ENCODE results near the gene MRPL28. TPM values are rescaled to one million over a fixed set of nuclear protein-coding genes. Genes with fewer than 3 reads are reported as not detected.
"Not testable (repeated sequence)": the region's sequence is repeated elsewhere in the genome, so short reads cannot be mapped to it uniquely, and the experiment has no call there.

MRPL28 gene
- total RNA-seq, 2 experiments from 2014 or later = 89.0 to 90.7 TPM

DNA sequence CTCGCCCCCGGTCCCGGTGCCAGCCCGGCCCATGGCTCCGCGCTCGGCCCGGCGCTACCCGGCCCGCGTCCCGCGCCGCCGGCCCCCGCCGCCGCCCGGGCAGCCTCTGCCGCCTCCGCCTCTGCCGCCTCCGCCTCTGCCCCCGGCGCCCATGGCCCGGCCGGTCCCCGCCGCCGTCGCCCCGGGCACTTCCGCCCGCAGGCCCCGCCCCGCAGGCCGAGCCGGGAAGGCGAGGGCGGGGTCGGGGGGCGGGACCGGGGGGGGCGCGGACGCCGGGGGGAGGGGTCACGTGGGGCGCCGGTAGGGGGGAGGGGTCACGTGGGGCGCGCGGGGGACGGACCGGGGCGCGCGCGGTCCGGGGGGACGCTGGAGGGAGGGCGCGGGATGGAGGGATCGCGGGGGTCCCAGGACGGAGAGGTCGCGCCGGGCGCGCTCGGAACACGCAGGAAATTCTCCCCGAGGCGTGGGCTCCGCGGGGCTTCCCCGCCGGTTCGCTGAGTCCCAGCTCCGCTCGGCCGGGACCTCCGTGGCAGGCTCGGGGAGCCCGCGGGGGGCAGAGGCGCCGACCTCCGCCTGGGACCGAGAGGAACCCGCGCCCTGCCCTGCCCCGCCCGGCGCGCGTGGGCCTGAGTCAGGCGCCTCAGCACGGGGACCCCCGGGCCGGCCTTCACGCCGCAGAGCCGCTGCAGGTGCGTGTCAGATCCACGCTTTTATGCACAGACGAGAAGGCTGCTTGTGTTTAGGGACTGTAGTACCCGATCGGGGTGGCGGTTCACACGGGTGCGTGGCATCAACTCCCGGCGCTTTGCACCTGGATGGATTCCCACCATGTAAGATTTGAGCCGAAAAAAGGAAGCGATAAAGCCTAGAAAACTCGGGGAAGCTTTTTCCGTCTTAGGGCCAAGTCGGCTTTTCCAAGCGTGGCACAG is 11.7 kb upstream of the MRPL28 start, which contains the start of gene PGAP6:
TSS of gene PGAP6 (minus strand) at position 190 of the 929 bp plus-strand sequence. CDS start at position 33, 157 bp downstream.
- Mint-ChIP-seq H3K4me1 (peaks cover 20% of the 10 kb centered on the region), H3K27me3 (peaks cover 5% of the 10 kb centered on the region), H3K4me3 (peak within 1 kb of the TSS; percentile 77), H3K27ac (peak within 1 kb of the TSS; percentile 36), H3K36me3 (no peaks in the 10 kb centered on the region), H3K9me3 (ENCODE audit: low read depth) (no peaks in the 10 kb centered on the region)
- DNase-seq = peak; percentile 72
- peak; percentile 79 for ATAC-seq
- CTCF ChIA-PET = interaction anchor here (0.7 to 1.5 kb wide), 3 partner anchors 30 to 145 kb away, joined by 3 to 7 read pairs (median 5); partner anchors contain the start of genes AXIN1 and CAPN15

DNA sequence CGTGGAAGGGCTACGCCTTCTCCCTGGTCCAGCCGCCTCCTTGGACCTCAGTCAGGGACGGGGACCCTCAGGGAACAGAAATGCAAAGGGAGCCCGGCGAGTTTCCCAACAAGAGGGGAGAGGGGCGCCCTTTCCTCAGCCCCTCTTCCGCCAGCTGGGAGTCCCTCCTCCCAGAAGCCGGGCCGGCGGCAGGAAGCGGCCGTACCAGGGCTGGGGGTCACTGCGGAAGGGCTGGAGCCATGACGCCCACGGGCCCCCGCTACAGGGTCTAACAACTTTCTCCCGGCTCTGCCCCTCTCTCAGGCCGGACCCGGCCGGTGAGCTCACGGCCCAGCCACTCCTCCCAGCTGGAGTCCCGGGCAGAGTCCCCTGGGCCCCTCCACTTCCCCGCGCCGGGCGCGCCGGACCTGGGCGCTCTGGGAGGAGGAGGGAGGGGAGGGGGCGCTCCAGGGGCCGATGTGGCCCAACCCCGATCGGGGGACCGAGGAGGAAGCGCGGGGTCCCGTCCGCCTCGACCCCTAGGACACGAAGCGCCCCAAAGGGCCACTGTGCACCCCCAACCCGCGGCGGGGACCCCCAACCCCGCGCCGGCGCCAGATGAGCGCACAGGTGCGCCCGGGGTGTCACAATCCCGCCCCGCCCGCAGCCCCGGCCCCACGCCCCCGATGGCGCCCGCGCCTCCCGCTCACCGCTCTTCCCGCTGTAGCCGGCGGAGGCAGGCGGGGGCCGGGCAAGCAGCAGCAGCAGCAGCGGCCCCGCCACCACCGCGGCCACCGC is 10.9 kb upstream of the MRPL28 start:
- H3K4me3 Mint-ChIP-seq = peak overlapping the region; percentile 64
- CTCF ChIA-PET = interaction anchor here (1.3 kb wide), 2 partner anchors 11 to 29 kb away, joined by 4 to 5 read pairs; partner anchors contain the start of genes AXIN1 and MRPL28
- ATAC-seq = peak; percentile 51
- peak; percentile 44 for DNase-seq
- H3K36me3 Mint-ChIP-seq = peaks cover under 1% of the 10 kb centered on the region
- no peaks in the 10 kb centered on the region for H3K9me3 Mint-ChIP-seq (ENCODE audit: low read depth)
- H3K4me1 Mint-ChIP-seq = peaks cover 20% of the 10 kb centered on the region
- peaks cover 5% of the 10 kb centered on the region for H3K27me3 Mint-ChIP-seq
- no peak overlapping the region for H3K27ac Mint-ChIP-seq

DNA sequence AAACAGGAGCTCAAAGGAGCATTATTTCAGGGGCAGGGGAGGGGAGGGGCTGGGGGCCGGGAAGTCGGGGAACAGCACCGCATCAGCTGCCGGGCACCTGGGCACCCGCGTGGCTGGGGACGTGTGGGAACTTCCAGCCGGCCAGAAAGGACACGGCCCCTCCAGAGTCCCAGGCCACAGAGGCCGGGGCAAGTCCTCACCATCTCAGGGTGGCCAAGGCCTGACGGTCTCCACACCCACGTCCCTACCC is 10.3 kb upstream of the MRPL28 start:
- peaks cover 5% of the 10 kb centered on the region for H3K27me3 Mint-ChIP-seq
- peak overlapping the region; percentile 64 for H3K4me3 Mint-ChIP-seq
- DNase-seq (no peak), ATAC-seq (no peak)
- no peaks in the 10 kb centered on the region for H3K9me3 Mint-ChIP-seq (ENCODE audit: low read depth)
- CTCF ChIA-PET = interaction anchor here (1.3 kb wide), 2 partner anchors 10 to 28 kb away, joined by 4 to 5 read pairs; partner anchors contain the start of genes AXIN1 and MRPL28
- peaks cover 20% of the 10 kb centered on the region for H3K4me1 Mint-ChIP-seq
- H3K36me3 Mint-ChIP-seq = peaks cover 1% of the 10 kb centered on the region
- H3K27ac Mint-ChIP-seq = no peak overlapping the region

GRCh38 chr16:379961-380761 is 9.8 kb upstream of the MRPL28 start:
- Mint-ChIP-seq H3K9me3 (ENCODE audit: low read depth) (no peaks in the 10 kb centered on the region), H3K4me1 (peaks cover 20% of the 10 kb centered on the region), H3K27me3 (peaks cover 5% of the 10 kb centered on the region), H3K4me3 (peak overlapping the region; percentile 58), H3K27ac (peak overlapping the region; percentile 69), H3K36me3 (peaks cover 1% of the 10 kb centered on the region)
- CTCF ChIA-PET = interaction anchor here (1.3 kb wide), 2 partner anchors 10 to 28 kb away, joined by 4 to 5 read pairs; partner anchors contain the start of genes AXIN1 and MRPL28
- peak; percentile 47 for DNase-seq
- ATAC-seq = no peak

GRCh38 chr16:379183-379960 is 9.0 kb upstream of the MRPL28 start:
- Mint-ChIP-seq H3K27me3 (peaks cover 5% of the 10 kb centered on the region), H3K4me1 (peaks cover 20% of the 10 kb centered on the region), H3K27ac (peak overlapping the region; percentile 69), H3K36me3 (peaks cover 1% of the 10 kb centered on the region), H3K9me3 (ENCODE audit: low read depth) (no peaks in the 10 kb centered on the region), H3K4me3 (no peak overlapping the region)
- CTCF ChIA-PET = no interaction called here
- no peak for DNase-seq
- ATAC-seq = no peak

DNA sequence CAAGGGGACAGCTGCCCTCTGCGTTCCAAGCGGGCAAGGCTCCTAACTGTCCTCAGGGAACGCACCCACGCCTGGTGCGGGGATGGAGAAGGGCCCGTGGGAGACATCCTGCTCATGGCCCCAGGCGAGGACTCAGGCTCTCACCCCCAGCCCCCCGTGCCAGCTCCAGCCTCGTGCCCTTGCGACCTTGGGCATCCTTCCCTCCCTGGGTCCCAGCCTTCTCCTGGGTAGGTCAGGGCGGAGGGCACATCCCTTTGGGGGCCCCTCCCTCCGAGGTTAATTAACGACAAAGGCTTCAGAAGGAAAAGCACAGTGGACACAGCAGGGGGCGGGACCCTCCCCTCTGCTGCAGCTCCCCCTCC is 8.5 kb upstream of the MRPL28 start:
- Mint-ChIP-seq H3K9me3 (ENCODE audit: low read depth) (no peaks in the 10 kb centered on the region), H3K27ac (no peak overlapping the region), H3K27me3 (peaks cover 5% of the 10 kb centered on the region), H3K36me3 (peaks cover 1% of the 10 kb centered on the region), H3K4me3 (no peak overlapping the region), H3K4me1 (peaks cover 20% of the 10 kb centered on the region)
- CTCF ChIA-PET = no interaction called here
- DNase-seq (no peak), ATAC-seq (no peak)

DNA sequence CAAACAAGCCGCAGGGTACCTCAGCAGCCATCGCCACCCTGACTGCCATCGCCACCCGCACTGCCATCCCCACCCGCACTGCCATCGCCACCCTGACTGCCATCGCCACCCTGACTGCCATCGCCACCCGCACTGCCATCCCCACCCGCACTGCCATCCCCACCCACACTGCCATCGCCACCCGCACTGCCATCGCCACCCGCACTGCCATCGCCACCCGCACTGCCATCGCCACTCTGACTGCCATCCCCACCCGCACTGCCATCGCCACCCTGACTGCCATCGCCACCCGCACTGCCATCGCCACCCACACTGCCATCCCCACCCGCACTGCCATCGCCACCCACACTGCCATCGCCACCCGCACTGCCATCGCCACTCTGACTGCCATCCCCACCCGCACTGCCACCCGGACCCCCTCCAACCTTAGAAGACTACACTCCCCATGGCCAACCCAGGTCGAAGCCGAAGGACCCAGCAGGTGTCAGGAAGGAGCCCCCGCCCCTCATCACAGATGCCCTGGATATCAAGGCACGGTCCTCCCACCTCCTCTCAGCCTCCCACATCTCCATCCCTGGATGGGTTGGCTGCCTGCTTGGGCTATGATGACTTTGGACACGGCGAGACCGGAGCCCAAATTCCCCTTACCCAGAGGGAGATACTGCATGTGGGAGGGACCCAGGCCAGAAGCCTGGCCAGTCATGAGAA is 7.9 kb upstream of the MRPL28 start:
- H3K36me3 Mint-ChIP-seq, CTCF ChIA-PET: not testable (repeated sequence)

DNA sequence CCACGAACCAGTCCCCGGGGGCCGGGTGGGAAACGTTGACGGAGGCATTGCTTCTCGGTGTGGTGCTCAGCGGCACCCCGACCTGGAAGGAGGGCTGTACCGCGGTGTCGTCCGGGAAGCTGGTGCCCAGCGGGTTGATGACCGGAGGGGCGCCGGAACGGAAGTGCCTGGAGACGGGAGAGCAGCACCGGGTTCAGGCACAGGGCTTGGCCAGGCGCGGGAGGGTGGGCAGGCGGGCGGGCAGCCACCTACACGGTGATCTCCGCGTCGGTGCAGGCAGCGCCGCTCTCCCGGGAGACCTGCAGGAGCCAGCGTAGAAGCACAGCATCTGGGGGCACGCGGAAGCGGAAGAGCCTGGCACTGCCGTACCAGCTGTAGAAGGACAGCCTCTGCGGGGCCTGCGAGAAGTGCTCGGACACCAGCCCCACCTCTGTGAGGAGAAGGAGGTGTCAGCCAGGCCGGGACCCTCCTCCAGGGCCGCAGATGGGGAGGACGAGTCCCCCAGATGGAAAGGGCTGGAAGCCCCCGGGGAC is 7.1 kb upstream of the MRPL28 start:
- Mint-ChIP-seq H3K36me3 (peaks cover 1% of the 10 kb centered on the region), H3K4me3 (no peak overlapping the region), H3K27me3 (no peaks in the 10 kb centered on the region), H3K27ac (no peak overlapping the region), H3K9me3 (ENCODE audit: low read depth) (no peaks in the 10 kb centered on the region), H3K4me1 (peaks cover 8% of the 10 kb centered on the region)
- no peak for ATAC-seq
- peak; percentile 39 for DNase-seq
- CTCF ChIA-PET = no interaction called here

More for the DNA sequence above, 7.9 kb upstream of the MRPL28 start:
- not testable (repeated sequence) for H3K4me3 Mint-ChIP-seq; ATAC-seq; H3K27ac Mint-ChIP-seq; H3K9me3 Mint-ChIP-seq (ENCODE audit: low read depth); DNase-seq; H3K27me3 Mint-ChIP-seq
- H3K4me1 Mint-ChIP-seq = peaks cover 15% of the 10 kb centered on the region

- H3K27me3 Mint-ChIP-seq = no peaks in the 10 kb centered on the region
- no peaks in the 10 kb centered on the region for H3K9me3 Mint-ChIP-seq (ENCODE audit: low read depth)
- peaks cover 2% of the 10 kb centered on the region for H3K36me3 Mint-ChIP-seq
- H3K4me1 Mint-ChIP-seq = peaks cover 6% of the 10 kb centered on the region
- DNase-seq (peak; percentile 39), ATAC-seq (no peak)
- CTCF ChIA-PET = interaction anchor here (0.5 kb wide), 1 partner anchor 10 kb away, joined by 4 read pairs; no protein-coding TSS in a partner anchor
- no peak overlapping the region for H3K4me3 Mint-ChIP-seq
- H3K27ac Mint-ChIP-seq = no peak overlapping the region
These were observed 6.6 kb upstream of the MRPL28 start for GRCh38 chr16:376817-377418.

GRCh38 chr16:375927-376816 is 5.8 kb upstream of the MRPL28 start:
- H3K27me3 Mint-ChIP-seq = no peaks in the 10 kb centered on the region
- no peaks in the 10 kb centered on the region for H3K9me3 Mint-ChIP-seq (ENCODE audit: low read depth)
- no peak overlapping the region for H3K27ac Mint-ChIP-seq
- CTCF ChIA-PET = interaction anchor here (0.5 kb wide), 1 partner anchor 11 kb away, joined by 4 read pairs; no protein-coding TSS in a partner anchor
- no peak overlapping the region for H3K4me3 Mint-ChIP-seq
- H3K36me3 Mint-ChIP-seq = peaks cover 3% of the 10 kb centered on the region
- DNase-seq (peak; percentile 39), ATAC-seq (no peak)
- H3K4me1 Mint-ChIP-seq = peaks cover 6% of the 10 kb centered on the region

DNA sequence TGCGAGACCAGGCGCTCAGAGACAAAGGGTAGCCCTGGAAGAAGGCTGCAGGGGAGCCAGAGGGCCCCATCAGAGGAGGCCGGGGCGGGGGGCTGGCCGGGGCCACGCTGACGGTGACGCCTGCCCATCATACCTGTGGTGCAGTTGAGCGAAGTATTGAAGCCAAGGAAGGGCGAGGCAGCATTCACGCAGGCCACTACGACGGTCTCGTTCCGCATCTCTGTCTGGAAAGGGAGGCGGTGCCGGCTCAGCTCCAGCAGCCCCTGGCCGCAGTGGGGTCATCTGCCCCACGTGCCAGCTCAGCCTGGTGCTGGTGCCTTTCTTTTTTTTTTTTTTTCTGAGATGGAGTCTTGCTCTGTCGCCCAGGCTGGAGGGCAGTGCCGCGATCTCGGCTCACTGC is 4.9 kb upstream of the MRPL28 start:
- Mint-ChIP-seq H3K36me3 (peaks cover 3% of the 10 kb centered on the region), H3K27me3 (no peaks in the 10 kb centered on the region), H3K4me1 (peaks cover 12% of the 10 kb centered on the region), H3K9me3 (ENCODE audit: low read depth) (no peaks in the 10 kb centered on the region), H3K4me3 (no peak overlapping the region), H3K27ac (no peak overlapping the region)
- ATAC-seq = no peak
- CTCF ChIA-PET = no interaction called here
- peak; percentile 38 for DNase-seq

Measured in activated CD8-positive, alpha-beta memory T cell treated with anti-CD3 and anti-CD28 coated beads, Interleukin-2, amount 10 ng/mL, durations not matched to agents 7 days and 5 days (primary cell).